ENCODE data around the gene SOX3. TPM values are rescaled to one million over a fixed set of nuclear protein-coding genes. Genes with fewer than 3 reads are reported as not detected.

Gene SOX3
- total and polyA plus RNA-seq, 2 of the 8 experiments (the other 6 are each of a cell fraction or from before 2014, with no cell fraction given), result 10.4 to 41.0 TPM

DNA sequence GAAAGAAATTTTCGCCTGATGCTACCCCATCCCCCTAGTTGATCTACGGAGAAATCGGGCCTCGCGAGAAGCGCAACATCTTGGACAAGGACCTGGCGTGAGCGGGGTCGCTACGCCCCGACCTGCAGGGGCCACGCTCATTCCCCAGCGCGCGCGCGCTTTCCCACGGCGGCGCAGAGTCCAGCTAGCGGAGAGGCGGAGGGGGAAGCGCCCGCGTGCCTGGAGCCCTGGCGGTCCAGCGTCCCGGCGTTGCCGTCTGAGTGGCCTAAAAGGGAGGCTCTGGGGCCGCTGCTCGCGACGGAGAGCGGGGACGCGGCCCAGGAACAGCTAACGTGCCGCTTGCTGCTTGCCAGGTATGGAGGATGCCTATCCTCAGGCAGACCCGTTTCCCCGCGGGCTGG is 6.0 kb upstream of the SOX3 start (continued):
- TF ChIP-seq, protein P1, sequence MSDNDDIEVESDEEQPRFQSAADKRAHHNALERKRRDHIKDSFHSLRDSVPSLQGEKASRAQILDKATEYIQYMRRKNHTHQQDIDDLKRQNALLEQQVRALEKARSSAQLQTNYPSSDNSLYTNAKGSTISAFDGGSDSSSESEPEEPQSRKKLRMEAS (IDR thresholded peaks at IDR 0.05), result peak; percentile 31; the same call in 1 of the 2 replicates
- TF ChIP-seq FOSL1 (IDR thresholded peaks at IDR 0.05; ENCODE audit: insufficient read depth, low read depth, low read length), result no peak
- TF ChIP-seq, protein P2, sequence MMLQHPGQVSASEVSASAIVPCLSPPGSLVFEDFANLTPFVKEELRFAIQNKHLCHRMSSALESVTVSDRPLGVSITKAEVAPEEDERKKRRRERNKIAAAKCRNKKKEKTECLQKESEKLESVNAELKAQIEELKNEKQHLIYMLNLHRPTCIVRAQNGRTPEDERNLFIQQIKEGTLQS (IDR thresholded peaks at IDR 0.05; ENCODE audit: insufficient read depth, low read depth, low read length), result no peak
- TF ChIP-seq, protein P3, sequence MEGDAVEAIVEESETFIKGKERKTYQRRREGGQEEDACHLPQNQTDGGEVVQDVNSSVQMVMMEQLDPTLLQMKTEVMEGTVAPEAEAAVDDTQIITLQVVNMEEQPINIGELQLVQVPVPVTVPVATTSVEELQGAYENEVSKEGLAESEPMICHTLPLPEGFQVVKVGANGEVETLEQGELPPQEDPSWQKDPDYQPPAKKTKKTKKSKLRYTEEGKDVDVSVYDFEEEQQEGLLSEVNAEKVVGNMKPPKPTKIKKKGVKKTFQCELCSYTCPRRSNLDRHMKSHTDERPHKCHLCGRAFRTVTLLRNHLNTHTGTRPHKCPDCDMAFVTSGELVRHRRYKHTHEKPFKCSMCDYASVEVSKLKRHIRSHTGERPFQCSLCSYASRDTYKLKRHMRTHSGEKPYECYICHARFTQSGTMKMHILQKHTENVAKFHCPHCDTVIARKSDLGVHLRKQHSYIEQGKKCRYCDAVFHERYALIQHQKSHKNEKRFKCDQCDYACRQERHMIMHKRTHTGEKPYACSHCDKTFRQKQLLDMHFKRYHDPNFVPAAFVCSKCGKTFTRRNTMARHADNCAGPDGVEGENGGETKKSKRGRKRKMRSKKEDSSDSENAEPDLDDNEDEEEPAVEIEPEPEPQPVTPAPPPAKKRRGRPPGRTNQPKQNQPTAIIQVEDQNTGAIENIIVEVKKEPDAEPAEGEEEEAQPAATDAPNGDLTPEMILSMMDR (IDR thresholded peaks at IDR 0.05; ENCODE audit: control extremely low read depth in 1 of 3, insufficient read depth in 1 of 3, low read depth in 1 of 3, low read length in 3 of 3), result no peak
- no peak for TF ChIP-seq NANOG (IDR thresholded peaks at IDR 0.05; ENCODE audit: insufficient read depth, low read depth, low read length, poor library complexity, severe bottlenecking)
- TF ChIP-seq CHD1 (IDR thresholded peaks at IDR 0.05; ENCODE audit: low read depth, low read length), result no peak
- no peak for TF ChIP-seq PHF8 (conservative IDR thresholded peaks at IDR 0.05; ENCODE audit: low read depth, low read length)
- no peak for TF ChIP-seq GTF2F1 (IDR thresholded peaks at IDR 0.05; ENCODE audit: borderline replicate concordance, low read depth, low read length)
- TF ChIP-seq RXRA (IDR thresholded peaks at IDR 0.05; ENCODE audit: insufficient read depth, low read depth, low read length), result no peak
- TF ChIP-seq RAD21 (IDR thresholded peaks at IDR 0.05 in 1 of 2, conservative IDR thresholded peaks at IDR 0.05 in 1 of 2; ENCODE audit: low read depth in 2 of 2, low read length in 2 of 2), result no peak
